ENCODE measurements around the gene MATN3. TPM values are rescaled to one million over a fixed set of nuclear protein-coding genes. Genes with fewer than 3 reads are reported as not detected.

MATN3 gene
- total and polyA plus RNA-seq, 2 of the 13 experiments (the other 11 are each of a cell fraction or from before 2014, with no cell fraction given), result 36.1 to 208 TPM

GRCh38 chr2:20051532-20052228, 39.2 kb upstream of the MATN3 start, which contains the start of gene LAPTM4A (continued):
- TF ChIP-seq E2F5 (CRISPR knock-in tag; conservative IDR thresholded peaks at IDR 0.05), result no peak
- no peak for TF ChIP-seq ZNF121 (CRISPR knock-in tag; IDR thresholded peaks at IDR 0.05)
- TF ChIP-seq ZNF282 (IDR thresholded peaks at IDR 0.05; ENCODE audit: partially characterized antibody), result no peak
- TF ChIP-seq THRA (CRISPR knock-in tag; IDR thresholded peaks at IDR 0.05; ENCODE audit: borderline replicate concordance), result no peak; the same call in 1 of the 2 replicates
- TF ChIP-seq TCF7L2 (IDR thresholded peaks at IDR 0.05; ENCODE audit: low read depth, low read length), result no peak
- peak; percentile 89 for TF ChIP-seq U2AF1 (optimal IDR thresholded peaks at IDR 0.05; ENCODE audit: low read depth, low read length)
- TF ChIP-seq ZSCAN21 (CRISPR knock-in tag; IDR thresholded peaks at IDR 0.05; ENCODE audit: borderline replicate concordance), result peak; percentile 95; the same call in 1 of the 2 replicates
- TF ChIP-seq, protein P1, sequence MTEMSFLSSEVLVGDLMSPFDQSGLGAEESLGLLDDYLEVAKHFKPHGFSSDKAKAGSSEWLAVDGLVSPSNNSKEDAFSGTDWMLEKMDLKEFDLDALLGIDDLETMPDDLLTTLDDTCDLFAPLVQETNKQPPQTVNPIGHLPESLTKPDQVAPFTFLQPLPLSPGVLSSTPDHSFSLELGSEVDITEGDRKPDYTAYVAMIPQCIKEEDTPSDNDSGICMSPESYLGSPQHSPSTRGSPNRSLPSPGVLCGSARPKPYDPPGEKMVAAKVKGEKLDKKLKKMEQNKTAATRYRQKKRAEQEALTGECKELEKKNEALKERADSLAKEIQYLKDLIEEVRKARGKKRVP (CRISPR knock-in tag; IDR thresholded peaks at IDR 0.05), result peak in 1 of 2 experiments; percentile 84; a peak in 2 of 4 replicates
- TF ChIP-seq ZFAT (CRISPR knock-in tag; conservative IDR thresholded peaks at IDR 0.05), result no peak
- peak; percentile 69; the same call in 1 of the 2 replicates for TF ChIP-seq TBX3 (IDR thresholded peaks at IDR 0.05; ENCODE audit: borderline replicate concordance)
- TF ChIP-seq, protein P2, sequence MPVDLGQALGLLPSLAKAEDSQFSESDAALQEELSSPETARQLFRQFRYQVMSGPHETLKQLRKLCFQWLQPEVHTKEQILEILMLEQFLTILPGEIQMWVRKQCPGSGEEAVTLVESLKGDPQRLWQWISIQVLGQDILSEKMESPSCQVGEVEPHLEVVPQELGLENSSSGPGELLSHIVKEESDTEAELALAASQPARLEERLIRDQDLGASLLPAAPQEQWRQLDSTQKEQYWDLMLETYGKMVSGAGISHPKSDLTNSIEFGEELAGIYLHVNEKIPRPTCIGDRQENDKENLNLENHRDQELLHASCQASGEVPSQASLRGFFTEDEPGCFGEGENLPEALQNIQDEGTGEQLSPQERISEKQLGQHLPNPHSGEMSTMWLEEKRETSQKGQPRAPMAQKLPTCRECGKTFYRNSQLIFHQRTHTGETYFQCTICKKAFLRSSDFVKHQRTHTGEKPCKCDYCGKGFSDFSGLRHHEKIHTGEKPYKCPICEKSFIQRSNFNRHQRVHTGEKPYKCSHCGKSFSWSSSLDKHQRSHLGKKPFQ (CRISPR knock-in tag; IDR thresholded peaks at IDR 0.05; ENCODE audit: insufficient replicate concordance), result peak; percentile 74
- TF ChIP-seq, protein P3, sequence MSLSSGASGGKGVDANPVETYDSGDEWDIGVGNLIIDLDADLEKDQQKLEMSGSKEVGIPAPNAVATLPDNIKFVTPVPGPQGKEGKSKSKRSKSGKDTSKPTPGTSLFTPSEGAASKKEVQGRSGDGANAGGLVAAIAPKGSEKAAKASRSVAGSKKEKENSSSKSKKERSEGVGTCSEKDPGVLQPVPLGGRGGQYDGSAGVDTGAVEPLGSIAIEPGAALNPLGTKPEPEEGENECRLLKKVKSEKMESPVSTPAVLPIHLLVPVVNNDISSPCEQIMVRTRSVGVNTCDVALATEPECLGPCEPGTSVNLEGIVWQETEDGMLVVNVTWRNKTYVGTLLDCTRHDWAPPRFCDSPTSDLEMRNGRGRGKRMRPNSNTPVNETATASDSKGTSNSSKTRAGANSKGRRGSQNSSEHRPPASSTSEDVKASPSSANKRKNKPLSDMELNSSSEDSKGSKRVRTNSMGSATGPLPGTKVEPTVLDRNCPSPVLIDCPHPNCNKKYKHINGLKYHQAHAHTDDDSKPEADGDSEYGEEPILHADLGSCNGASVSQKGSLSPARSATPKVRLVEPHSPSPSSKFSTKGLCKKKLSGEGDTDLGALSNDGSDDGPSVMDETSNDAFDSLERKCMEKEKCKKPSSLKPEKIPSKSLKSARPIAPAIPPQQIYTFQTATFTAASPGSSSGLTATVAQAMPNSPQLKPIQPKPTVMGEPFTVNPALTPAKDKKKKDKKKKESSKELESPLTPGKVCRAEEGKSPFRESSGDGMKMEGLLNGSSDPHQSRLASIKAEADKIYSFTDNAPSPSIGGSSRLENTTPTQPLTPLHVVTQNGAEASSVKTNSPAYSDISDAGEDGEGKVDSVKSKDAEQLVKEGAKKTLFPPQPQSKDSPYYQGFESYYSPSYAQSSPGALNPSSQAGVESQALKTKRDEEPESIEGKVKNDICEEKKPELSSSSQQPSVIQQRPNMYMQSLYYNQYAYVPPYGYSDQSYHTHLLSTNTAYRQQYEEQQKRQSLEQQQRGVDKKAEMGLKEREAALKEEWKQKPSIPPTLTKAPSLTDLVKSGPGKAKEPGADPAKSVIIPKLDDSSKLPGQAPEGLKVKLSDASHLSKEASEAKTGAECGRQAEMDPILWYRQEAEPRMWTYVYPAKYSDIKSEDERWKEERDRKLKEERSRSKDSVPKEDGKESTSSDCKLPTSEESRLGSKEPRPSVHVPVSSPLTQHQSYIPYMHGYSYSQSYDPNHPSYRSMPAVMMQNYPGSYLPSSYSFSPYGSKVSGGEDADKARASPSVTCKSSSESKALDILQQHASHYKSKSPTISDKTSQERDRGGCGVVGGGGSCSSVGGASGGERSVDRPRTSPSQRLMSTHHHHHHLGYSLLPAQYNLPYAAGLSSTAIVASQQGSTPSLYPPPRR (CRISPR knock-in tag; IDR thresholded peaks at IDR 0.05; ENCODE audit: borderline replicate concordance), result peak; percentile 56; the same call in 1 of the 2 replicates
- TF ChIP-seq ATF7-NPFF (CRISPR knock-in tag; IDR thresholded peaks at IDR 0.05; ENCODE audit: low read depth), result peak; percentile 70
- 0 out of 2 replicates have a peak, but pooled peaks have one; percentile 21 for TF ChIP-seq NFE2L2 (IDR thresholded peaks at IDR 0.05; ENCODE audit: low read length)
- TF ChIP-seq MEIS2 (CRISPR knock-in tag; IDR thresholded peaks at IDR 0.05), result 0 out of 2 replicates have a peak, but pooled peaks have one; percentile 5
- TF ChIP-seq HNF4A (CRISPR knock-in tag; IDR thresholded peaks at IDR 0.05), result peak; percentile 93
- no peak for TF ChIP-seq ZNF20 (CRISPR knock-in tag; IDR thresholded peaks at IDR 0.05)

Measured in HepG2 (cell line).